Natural killer cell (primary cell): ENCODE measurements around the gene MAFG. TPM values are rescaled to one million over a fixed set of nuclear protein-coding genes. Genes with fewer than 3 reads are reported as not detected.
A peak's percentile ranks its signal among the peaks of the same experiment; 100 is the strongest.

Source experiments
- ATAC-seq, 3 donors: fragments of 150-1000 bp in 2 of 3; fragments of 200-7000 bp in 1 of 3; cut with Tn5 transposase; 1 replicate in 1 of 3; 2 replicates in 2 of 3; pipeline ENCODE4 v1.10.0; 2021; ENCODE audit warnings: mild to moderate bottlenecking in 2 of 3, moderate library complexity in 2 of 3
- DNase-seq, 2 donors: peaks; one replicate each; pipeline versions ENCODE4 v3.0.0 to v3.0.0-alpha.2; 2013 to 2021; ENCODE audit warnings: mixed read lengths in 1 of 2
- H3K27ac ChIP-seq: one replicate; pipeline ENCODE4 v1.5.1; 2013; ENCODE audit warnings: mild to moderate bottlenecking, low read length
- H3K27me3 ChIP-seq: one replicate; pipeline ENCODE4 v1.6.1; 2013; ENCODE audit warnings: low read length; ENCODE audit not compliant: control insufficient read depth, insufficient read depth
- H3K36me3 ChIP-seq: one replicate; pipeline ENCODE4 v1.6.1; 2013; ENCODE audit warnings: low read length; ENCODE audit not compliant: control insufficient read depth, insufficient read depth
- H3K4me1 ChIP-seq: one replicate; pipeline ENCODE4 v1.6.1; 2013; ENCODE audit warnings: low read length; ENCODE audit not compliant: control insufficient read depth, insufficient read depth
- H3K4me3 ChIP-seq: one replicate; pipeline ENCODE4 v1.5.1; 2013; ENCODE audit warnings: low read length
- H3K9me3 ChIP-seq: one replicate; pipeline ENCODE4 v1.6.1; 2013; ENCODE audit warnings: low read length; ENCODE audit not compliant: control insufficient read depth, insufficient read depth
- H3K27ac Mint-ChIP-seq, 2 donors: one replicate each; pipeline ENCODE4 v1.8.0; 2022; ENCODE audit warnings: mild to moderate bottlenecking in 2 of 2, mixed read lengths in 2 of 2, moderate library complexity in 1 of 2
- H3K27me3 Mint-ChIP-seq, 2 donors: one replicate each; pipeline ENCODE4 v1.8.0; 2022; ENCODE audit warnings: low read depth in 2 of 2, mixed read lengths in 2 of 2
- H3K36me3 Mint-ChIP-seq: one replicate; pipeline ENCODE4 v1.8.0; 2022; ENCODE audit warnings: mixed read lengths
- H3K4me1 Mint-ChIP-seq, 2 donors: one replicate each; pipeline ENCODE4 v1.8.0; 2022; ENCODE audit warnings: mixed read lengths in 2 of 2
- H3K4me3 Mint-ChIP-seq: one replicate; pipeline ENCODE4 v1.8.0; 2022; ENCODE audit warnings: mild to moderate bottlenecking, moderate library complexity, mixed read lengths
- H3K9me3 Mint-ChIP-seq, 2 donors: one replicate each; pipeline ENCODE4 v1.8.0; 2022; ENCODE audit warnings: mixed read lengths in 2 of 2
- WGBS: methylation state at CpG from one replicate; pipeline ENCODE4 v1.1.7; 2013; ENCODE audit warnings: missing lambda C conversion rate; ENCODE audit not compliant: insufficient coverage; 5-methylcytosine and 5-hydroxymethylcytosine counted together
- intact Hi-C: fragments of 100-400 bp; cut with micrococcal nuclease; formaldehyde crosslinking; loops from one replicate; pipeline ENCODE4 v1.14.2; 2022
- total RNA-seq, 4 donors: library from RNA; stranded (reverse); fragments of 120-200 nt in 1 of 4; gene quantifications; one replicate each; pipeline versions ENCODE4 v1.2.3 to v1.2.4, GENCODE V29; 2013 to 2022
- TF ChIP-seq, protein P1 (sequence below): fragments of 200-600 bp; IDR thresholded peaks from one replicate; pipeline ENCODE4 v1.8.0; 2022; ENCODE audit warnings: antibody characterized with exemption

MAFG gene
- total RNA-seq, 3 donors from 2014 or later (not counting 1 experiment from before 2014, with no cell fraction given): 11.9 to 14.6 (median 13.2) TPM

DNA sequence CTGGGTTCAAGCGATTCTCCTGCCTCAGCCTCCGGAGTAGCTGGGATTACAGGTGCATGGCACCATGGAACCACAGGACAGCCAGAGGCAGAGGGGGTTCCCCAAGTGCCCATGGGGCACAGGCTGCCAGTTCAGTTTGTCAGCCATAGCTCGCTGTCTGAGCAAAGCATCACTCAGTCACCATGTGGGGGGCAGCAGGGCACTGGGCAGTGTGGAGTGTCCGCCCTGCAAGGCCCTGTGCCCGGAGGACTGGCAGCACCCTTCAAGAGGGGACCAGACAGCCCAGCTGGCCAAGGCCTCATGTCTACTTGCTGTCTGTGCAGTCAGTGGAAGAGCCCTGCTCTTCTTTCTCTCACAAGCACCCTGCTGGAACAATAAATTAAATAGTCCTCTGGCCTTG lies 42.6 kb downstream of the MAFG start:
- no peaks in the 10 kb centered on the region for H3K36me3 Mint-ChIP-seq
- TF ChIP-seq, protein P1, sequence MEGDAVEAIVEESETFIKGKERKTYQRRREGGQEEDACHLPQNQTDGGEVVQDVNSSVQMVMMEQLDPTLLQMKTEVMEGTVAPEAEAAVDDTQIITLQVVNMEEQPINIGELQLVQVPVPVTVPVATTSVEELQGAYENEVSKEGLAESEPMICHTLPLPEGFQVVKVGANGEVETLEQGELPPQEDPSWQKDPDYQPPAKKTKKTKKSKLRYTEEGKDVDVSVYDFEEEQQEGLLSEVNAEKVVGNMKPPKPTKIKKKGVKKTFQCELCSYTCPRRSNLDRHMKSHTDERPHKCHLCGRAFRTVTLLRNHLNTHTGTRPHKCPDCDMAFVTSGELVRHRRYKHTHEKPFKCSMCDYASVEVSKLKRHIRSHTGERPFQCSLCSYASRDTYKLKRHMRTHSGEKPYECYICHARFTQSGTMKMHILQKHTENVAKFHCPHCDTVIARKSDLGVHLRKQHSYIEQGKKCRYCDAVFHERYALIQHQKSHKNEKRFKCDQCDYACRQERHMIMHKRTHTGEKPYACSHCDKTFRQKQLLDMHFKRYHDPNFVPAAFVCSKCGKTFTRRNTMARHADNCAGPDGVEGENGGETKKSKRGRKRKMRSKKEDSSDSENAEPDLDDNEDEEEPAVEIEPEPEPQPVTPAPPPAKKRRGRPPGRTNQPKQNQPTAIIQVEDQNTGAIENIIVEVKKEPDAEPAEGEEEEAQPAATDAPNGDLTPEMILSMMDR: no peak
- H3K4me3 ChIP-seq: no peak overlapping the region
- H3K27me3 ChIP-seq: no peaks in the 10 kb centered on the region
- H3K27ac ChIP-seq: no peak overlapping the region
- H3K4me1 Mint-ChIP-seq: peaks cover 10 to 20% of the 10 kb centered on the region in 2 donors
- intact Hi-C loops: no loop called here
- H3K27ac Mint-ChIP-seq: peak overlapping the region in 1 of 2 donors; percentile 57
- H3K4me1 ChIP-seq: peaks cover 4% of the 10 kb centered on the region
- H3K27me3 Mint-ChIP-seq: no peaks in the 10 kb centered on the region
- H3K4me3 Mint-ChIP-seq: no peak overlapping the region
- H3K9me3 Mint-ChIP-seq: no peaks in the 10 kb centered on the region
- WGBS: 97% methylated on average over 5 of the region's 5 CpGs
- no peaks in the 10 kb centered on the region for H3K9me3 ChIP-seq
- DNase-seq (no peak), ATAC-seq (peak in 1 of 3 donors; percentile 14)
- H3K36me3 ChIP-seq: peaks cover 47% of the 10 kb centered on the region

- Mint-ChIP-seq H3K27me3 (no peaks in the 10 kb centered on the region), H3K4me3 (no peak overlapping the region), H3K27ac (no peak overlapping the region), H3K9me3 (no peaks in the 10 kb centered on the region), H3K36me3 (no peaks in the 10 kb centered on the region), H3K4me1 (peaks cover 10 to 20% of the 10 kb centered on the region in 2 donors)
- Histone ChIP-seq H3K36me3 (peaks cover 43% of the 10 kb centered on the region), H3K4me3 (no peak overlapping the region), H3K4me1 (no peaks in the 10 kb centered on the region), H3K9me3 (no peaks in the 10 kb centered on the region), H3K27ac (no peak overlapping the region), H3K27me3 (no peaks in the 10 kb centered on the region)
- intact Hi-C loops: no loop called here
- ATAC-seq: peak in 1 of 3 donors; percentile 43
- DNase-seq: no peak
- WGBS: 91% methylated on average over 11 of the region's 11 CpGs
- TF ChIP-seq, protein P1: no peak
These were observed 43.0 kb downstream of the MAFG start for GRCh38 chr17:81884520-81884919.

DNA sequence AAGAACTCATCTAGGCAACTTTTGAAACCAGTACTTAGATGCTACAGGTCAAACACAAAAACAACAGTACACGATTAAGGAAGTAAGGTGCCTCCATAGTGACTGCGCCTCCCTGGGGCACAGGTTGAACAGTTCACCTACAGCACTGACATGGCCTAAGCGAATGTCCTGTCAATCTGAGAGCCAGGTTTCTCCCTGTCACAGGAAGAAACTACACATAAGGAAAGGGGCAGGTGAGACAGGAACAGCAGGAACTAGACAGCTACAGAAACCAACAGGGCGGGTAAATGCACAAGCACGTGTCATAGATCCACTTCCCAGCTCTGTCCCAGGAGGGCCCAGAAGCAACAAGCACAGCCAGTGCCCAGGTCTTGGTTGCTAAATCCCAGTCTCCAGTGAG lies 48.4 kb downstream of the MAFG start:
- H3K27ac Mint-ChIP-seq: no peak overlapping the region

More for the DNA sequence above, 48.4 kb downstream of the MAFG start:
- Mint-ChIP-seq H3K27me3 (no peaks in the 10 kb centered on the region), H3K36me3 (peaks cover 5% of the 10 kb centered on the region), H3K4me1 (no peaks in the 10 kb centered on the region), H3K9me3 (no peaks in the 10 kb centered on the region), H3K4me3 (no peak overlapping the region)
- no peak for ATAC-seq
- Histone ChIP-seq H3K9me3 (no peaks in the 10 kb centered on the region), H3K27me3 (no peaks in the 10 kb centered on the region), H3K4me1 (no peaks in the 10 kb centered on the region), H3K4me3 (no peak overlapping the region), H3K27ac (no peak overlapping the region), H3K36me3 (peaks cover 7% of the 10 kb centered on the region)
- TF ChIP-seq, protein P1: no peak
- WGBS: 96% methylated on average over 5 of the region's 5 CpGs
- no peak for DNase-seq
- intact Hi-C loops: loop anchor here (10.0 kb wide), 1 partner anchor 216 kb away; the partner anchor contains the start of gene FASN
